Measurements from ENCODE around the gene LMLN. TPM values are rescaled to one million over a fixed set of nuclear protein-coding genes. Genes with fewer than 3 reads are reported as not detected.

LMLN gene
- total RNA-seq, 2 experiments from 2014 or later, result 0.50 to 6.2 TPM

DNA sequence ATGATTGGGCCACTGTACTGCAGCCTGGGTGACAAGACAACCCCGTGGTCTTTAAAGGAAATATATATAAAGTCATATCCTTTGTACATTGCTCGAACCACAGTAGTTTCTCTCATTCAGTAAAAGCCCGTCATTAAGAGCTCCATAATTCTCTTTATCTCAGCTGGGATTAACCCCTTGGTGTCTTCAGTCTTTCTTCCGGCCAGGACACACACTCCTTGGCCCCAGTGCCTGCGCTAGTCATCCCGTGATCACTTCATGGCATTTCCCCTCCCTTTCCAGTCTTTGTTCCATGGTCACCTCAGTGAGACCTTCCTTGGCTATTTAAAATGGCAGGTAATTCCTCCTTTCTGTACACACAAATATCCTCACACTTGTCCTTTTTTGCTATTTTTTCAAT, 6.7 kb upstream of the LMLN start:
- BruUV-seq (replicated peaks), result no TSS peak
- Histone ChIP-seq H3K9me3 (ENCODE audit: low read length) (no peaks in the 10 kb centered on the region), H4K20me1 (ENCODE audit: insufficient read depth, low read length) (peaks cover 31% of the 10 kb centered on the region), H3K36me3 (ENCODE audit: insufficient read depth, low read length) (peaks cover 82% of the 10 kb centered on the region), H3K4me3 (ENCODE audit: low read depth, low read length, poor library complexity, severe bottlenecking) (no peak overlapping the region), H3K4me1 (ENCODE audit: insufficient read depth, low read length, poor library complexity, severe bottlenecking) (peaks cover 42% of the 10 kb centered on the region), H3K27ac (ENCODE audit: low read depth, low read length, poor library complexity, severe bottlenecking) (no peak overlapping the region), H2AFZ (ENCODE audit: low read length) (no peak overlapping the region), H3K9me2 (ENCODE audit: insufficient read depth, low read length) (no peaks in the 10 kb centered on the region), H3K79me2 (ENCODE audit: insufficient read depth, low read depth, low read length) (peaks cover 50% of the 10 kb centered on the region), H3K4me2 (ENCODE audit: low read length) (peak overlapping the region; percentile 6; the same call in 1 of the 2 replicates)
- ChIA-PET POLR2A (no interaction called here), CTCF (ENCODE audit: unreplicated experiment) (no interaction called here)
- DNase-seq (ENCODE audit: low spot score), result no peak
- TF ChIP-seq EZH2phosphoT487 (IDR thresholded peaks at IDR 0.05; ENCODE audit: borderline replicate concordance, low read depth, low read length), result no peak
- TF ChIP-seq, protein P1, sequence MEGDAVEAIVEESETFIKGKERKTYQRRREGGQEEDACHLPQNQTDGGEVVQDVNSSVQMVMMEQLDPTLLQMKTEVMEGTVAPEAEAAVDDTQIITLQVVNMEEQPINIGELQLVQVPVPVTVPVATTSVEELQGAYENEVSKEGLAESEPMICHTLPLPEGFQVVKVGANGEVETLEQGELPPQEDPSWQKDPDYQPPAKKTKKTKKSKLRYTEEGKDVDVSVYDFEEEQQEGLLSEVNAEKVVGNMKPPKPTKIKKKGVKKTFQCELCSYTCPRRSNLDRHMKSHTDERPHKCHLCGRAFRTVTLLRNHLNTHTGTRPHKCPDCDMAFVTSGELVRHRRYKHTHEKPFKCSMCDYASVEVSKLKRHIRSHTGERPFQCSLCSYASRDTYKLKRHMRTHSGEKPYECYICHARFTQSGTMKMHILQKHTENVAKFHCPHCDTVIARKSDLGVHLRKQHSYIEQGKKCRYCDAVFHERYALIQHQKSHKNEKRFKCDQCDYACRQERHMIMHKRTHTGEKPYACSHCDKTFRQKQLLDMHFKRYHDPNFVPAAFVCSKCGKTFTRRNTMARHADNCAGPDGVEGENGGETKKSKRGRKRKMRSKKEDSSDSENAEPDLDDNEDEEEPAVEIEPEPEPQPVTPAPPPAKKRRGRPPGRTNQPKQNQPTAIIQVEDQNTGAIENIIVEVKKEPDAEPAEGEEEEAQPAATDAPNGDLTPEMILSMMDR (conservative IDR thresholded peaks at IDR 0.05; ENCODE audit: low read length), result no peak
- intact Hi-C loops (cut with micrococcal nuclease; ENCODE audit: unreplicated experiment), result no loop called here

DNA sequence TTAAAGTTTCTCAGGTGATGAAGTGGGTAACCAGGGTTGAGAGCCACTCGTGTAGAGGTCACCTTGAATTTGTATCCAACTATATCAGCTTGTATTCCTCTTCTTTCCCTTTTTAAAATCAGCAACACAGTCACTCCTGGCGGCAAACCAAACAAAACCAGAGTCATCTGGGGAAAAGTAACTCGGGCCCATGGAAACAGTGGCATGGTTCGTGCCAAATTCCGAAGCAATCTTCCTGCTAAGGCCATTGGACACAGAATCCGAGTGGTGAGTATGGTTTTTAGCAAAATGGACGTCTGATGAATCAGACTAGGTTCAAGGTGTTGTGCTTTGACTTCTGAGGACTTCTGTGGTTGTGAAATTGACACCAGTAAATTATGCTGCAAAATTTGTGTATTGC, 6.1 kb upstream of the LMLN start:
- no peak overlapping the region for H3K27ac ChIP-seq (ENCODE audit: low read depth, low read length, poor library complexity, severe bottlenecking)

DNA sequence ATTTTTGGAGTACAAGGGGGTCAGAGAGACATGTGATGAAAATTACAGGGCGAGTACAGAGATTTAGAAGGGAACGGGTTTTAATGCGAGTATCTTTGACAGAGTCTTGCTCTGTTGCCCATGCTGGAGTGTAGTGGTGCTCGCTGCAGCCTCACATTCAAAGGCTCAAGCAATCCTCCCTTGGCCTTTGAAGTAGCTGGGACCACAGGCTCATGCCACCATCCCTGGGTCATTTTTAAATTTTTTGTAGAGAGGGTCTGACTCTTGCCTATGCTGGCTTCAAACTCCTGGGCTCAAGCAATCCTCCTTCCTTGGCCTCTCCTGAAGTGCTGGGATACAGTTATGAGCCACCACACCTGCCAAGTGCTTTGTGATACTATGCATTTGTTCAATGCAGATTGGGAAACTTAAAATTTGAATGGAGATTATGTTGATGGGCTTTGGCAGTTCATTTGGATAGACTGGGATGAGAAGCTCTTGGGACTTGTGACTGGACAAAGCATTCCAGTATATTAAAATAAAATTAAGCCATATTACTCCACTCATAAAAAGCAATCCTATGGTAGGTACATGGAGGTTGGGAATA, 4.0 kb upstream of the LMLN start:
- Histone ChIP-seq H3K4me1 (ENCODE audit: insufficient read depth, low read length, poor library complexity, severe bottlenecking) (peaks cover 56% of the 10 kb centered on the region), H2AFZ (ENCODE audit: low read length) (no peak overlapping the region), H3K9me2 (ENCODE audit: insufficient read depth, low read length) (no peaks in the 10 kb centered on the region), H3K4me2 (ENCODE audit: low read length) (no peak overlapping the region), H3K36me3 (ENCODE audit: insufficient read depth, low read length) (peaks cover 78% of the 10 kb centered on the region), H3K79me2 (ENCODE audit: insufficient read depth, low read depth, low read length) (peaks cover 39% of the 10 kb centered on the region), H3K9me3 (ENCODE audit: low read length) (no peaks in the 10 kb centered on the region), H4K20me1 (ENCODE audit: insufficient read depth, low read length) (peaks cover 25% of the 10 kb centered on the region), H3K4me3 (ENCODE audit: low read depth, low read length, poor library complexity, severe bottlenecking) (no peak overlapping the region), H3K27ac (ENCODE audit: low read depth, low read length, poor library complexity, severe bottlenecking) (no peak overlapping the region)
- CTCF ChIA-PET (ENCODE audit: unreplicated experiment), result no interaction called here
- BruUV-seq (replicated peaks), result no TSS peak
- POLR2A ChIA-PET, result interaction anchor here (0.6 to 0.8 kb wide), 2 partner anchors 21 to 50 kb away, joined by 3 read pairs; no protein-coding TSS in a partner anchor
- intact Hi-C loops (cut with micrococcal nuclease; ENCODE audit: unreplicated experiment), result no loop called here
- DNase-seq (ENCODE audit: low spot score), result no peak
- TF ChIP-seq EZH2phosphoT487 (IDR thresholded peaks at IDR 0.05; ENCODE audit: borderline replicate concordance, low read depth, low read length), result no peak
- TF ChIP-seq, protein P1 (conservative IDR thresholded peaks at IDR 0.05; ENCODE audit: low read length), result no peak

More for the DNA sequence above, 6.1 kb upstream of the LMLN start:
- no peak overlapping the region for H2AFZ ChIP-seq (ENCODE audit: low read length)
- H3K9me3 ChIP-seq (ENCODE audit: low read length), result no peaks in the 10 kb centered on the region
- H3K4me1 ChIP-seq (ENCODE audit: insufficient read depth, low read length, poor library complexity, severe bottlenecking), result peaks cover 47% of the 10 kb centered on the region
- TF ChIP-seq, protein P1 (conservative IDR thresholded peaks at IDR 0.05; ENCODE audit: low read length), result no peak
- TF ChIP-seq EZH2phosphoT487 (IDR thresholded peaks at IDR 0.05; ENCODE audit: borderline replicate concordance, low read depth, low read length), result no peak
- ChIA-PET POLR2A (no interaction called here), CTCF (ENCODE audit: unreplicated experiment) (no interaction called here)
- H3K4me2 ChIP-seq (ENCODE audit: low read length), result no peak overlapping the region
- peaks cover 50% of the 10 kb centered on the region for H3K79me2 ChIP-seq (ENCODE audit: insufficient read depth, low read depth, low read length)
- H3K36me3 ChIP-seq (ENCODE audit: insufficient read depth, low read length), result peaks cover 86% of the 10 kb centered on the region
- peaks cover 31% of the 10 kb centered on the region for H4K20me1 ChIP-seq (ENCODE audit: insufficient read depth, low read length)
- no peaks in the 10 kb centered on the region for H3K9me2 ChIP-seq (ENCODE audit: insufficient read depth, low read length)
- no peak overlapping the region for H3K4me3 ChIP-seq (ENCODE audit: low read depth, low read length, poor library complexity, severe bottlenecking)
- BruUV-seq (replicated peaks), result TSS peak; percentile 2
- DNase-seq (ENCODE audit: low spot score), result no peak
- intact Hi-C loops (cut with micrococcal nuclease; ENCODE audit: unreplicated experiment), result no loop called here

All from OCI-LY7 (cell line).